Mucosa of descending colon (tissue), 3 donors: Measurements from ENCODE around the gene MYLK. TPM values are rescaled to one million over a fixed set of nuclear protein-coding genes. Genes with fewer than 3 reads are reported as not detected.
"Not testable (repeated sequence)": the region's sequence is repeated elsewhere in the genome, so short reads cannot be mapped to it uniquely, and the experiment has no call there.

Experiments used
- ATAC-seq: fragments of 200-7000 bp; cut with Tn5 transposase; one replicate; pipeline ENCODE4 v1.9.1; 2020; ENCODE audit warnings: mild to moderate bottlenecking, moderate library complexity
- DNase-seq, 3 donors: peaks; one replicate each; pipeline ENCODE4 v3.0.0-alpha.2; 2020
- H3K36me3 ChIP-seq: fragments of 200-600 bp; one replicate; pipeline ENCODE4 v1.8.0; 2021; ENCODE audit warnings: low read depth, mild to moderate bottlenecking
- H3K4me1 ChIP-seq: fragments of 200-600 bp; one replicate; pipeline ENCODE4 v1.8.0; 2021; ENCODE audit warnings: low read depth, mild to moderate bottlenecking
- H3K4me3 ChIP-seq: fragments of 200-600 bp; one replicate; pipeline ENCODE4 v1.8.0; 2021; ENCODE audit warnings: mild to moderate bottlenecking
- H3K9me3 ChIP-seq: fragments of 200-600 bp; one replicate; pipeline ENCODE4 v1.8.0; 2021; ENCODE audit warnings: mild to moderate bottlenecking
- CTCF ChIP-seq: fragments of 200-600 bp; IDR thresholded peaks from one replicate; pipeline ENCODE4 v1.8.0; 2022; ENCODE audit warnings: antibody characterized with exemption, mild to moderate bottlenecking
- intact Hi-C, 2 donors: fragments of 100-400 bp; cut with DNase I in 1 of 2; cut with micrococcal nuclease in 1 of 2; formaldehyde crosslinking; loops; one replicate each; pipeline versions ENCODE4 v1.11.0 to v1.11.1; 2022; cut with DNase I, micrococcal nuclease
- total RNA-seq, 3 donors: library from RNA; stranded (reverse); fragmentation: NEBNext Ultra II Directional in 2 of 3; extraction: Animal tissue kit (Norgen Biotek cat#: 25700) in 2 of 3; gene quantifications; one replicate each; pipeline versions ENCODE4 v1.2.1 to v1.2.4, GENCODE V29; 2021 to 2023
- donor health status: DM: no; HTN: no; CAD: no; lungs with moderate emphysema.
- donor health status: DM: no; HTN: no; CAD: no.
- donor health status: DM: no; HTN: yes; CAD: no.

MYLK gene
- total RNA-seq, 3 donors from 2014 or later: 157 to 1,614 (median 175) TPM

DNA sequence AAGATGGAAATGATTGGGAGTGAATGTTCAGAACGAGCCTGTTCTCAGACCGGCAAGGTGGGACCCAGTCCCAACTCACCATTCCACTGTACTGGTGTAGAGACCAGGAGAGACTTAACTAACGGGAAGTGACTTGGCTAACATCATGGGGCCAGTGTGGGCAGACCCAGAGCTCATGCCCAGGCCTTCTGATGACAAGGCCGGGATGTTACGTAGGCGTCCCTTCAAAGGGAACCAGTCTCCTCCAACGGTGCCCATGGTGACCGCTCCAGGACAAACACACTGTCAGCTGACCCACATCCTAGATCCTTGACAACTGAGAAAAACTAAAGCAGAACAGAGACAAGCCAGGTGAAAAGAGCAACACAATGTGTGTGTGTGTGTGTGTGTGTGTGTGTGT lies 170.9 kb downstream of the MYLK start:
- Histone ChIP-seq H3K4me1 (no peaks in the 10 kb centered on the region), H3K4me3 (no peak overlapping the region), H3K36me3 (no peaks in the 10 kb centered on the region), H3K9me3 (no peaks in the 10 kb centered on the region)
- DNase-seq: no peak
- TF ChIP-seq CTCF: no peak
- intact Hi-C loops: no loop called here
- ATAC-seq: peak; percentile 15

DNA sequence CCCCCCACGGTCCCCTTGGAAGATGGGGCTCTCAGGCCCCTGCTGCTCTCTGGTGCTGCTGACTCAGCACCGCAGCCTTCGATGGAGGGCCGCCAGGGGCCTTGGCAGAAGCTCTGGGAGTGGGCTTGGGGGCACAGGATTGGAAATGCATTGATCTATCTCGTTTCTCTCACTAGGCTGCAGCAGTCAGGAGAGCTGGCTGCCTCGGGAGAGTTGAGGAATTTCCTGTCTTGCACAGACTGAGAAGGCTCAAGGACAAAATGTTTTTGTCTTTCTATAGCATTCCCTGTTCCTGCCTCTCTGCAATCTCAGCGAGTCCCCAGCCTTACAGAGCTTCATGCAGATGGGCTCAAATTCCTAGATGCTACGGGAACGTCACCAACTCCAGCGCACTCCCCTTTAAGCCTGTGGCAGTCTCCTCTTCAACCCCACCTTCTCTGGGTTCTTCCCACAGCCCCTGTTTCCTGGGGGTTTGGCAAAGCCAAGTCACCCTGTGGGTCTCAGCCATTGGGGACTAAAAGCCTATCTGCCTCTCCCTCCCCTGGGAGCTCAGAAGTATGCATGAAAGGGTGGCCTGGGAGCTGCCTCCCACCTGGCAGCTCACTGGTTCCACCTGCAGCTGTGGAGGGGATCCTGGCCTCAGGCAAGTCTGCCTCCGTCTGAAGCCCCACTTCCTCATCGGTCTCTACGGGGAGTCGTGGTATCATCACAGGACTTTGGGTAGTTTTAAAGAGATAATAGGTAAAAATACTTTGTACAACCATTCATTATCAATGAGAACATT lies 171.9 kb downstream of the MYLK start:
- Histone ChIP-seq H3K9me3 (no peaks in the 10 kb centered on the region), H3K36me3 (no peaks in the 10 kb centered on the region), H3K4me3 (no peak overlapping the region), H3K4me1 (no peaks in the 10 kb centered on the region)
- DNase-seq (no peak), ATAC-seq (no peak)
- intact Hi-C loops: no loop called here
- TF ChIP-seq CTCF: no peak

- H3K36me3 ChIP-seq: no peaks in the 10 kb centered on the region
- H3K4me3 ChIP-seq: no peak overlapping the region
- no peaks in the 10 kb centered on the region for H3K9me3 ChIP-seq
- ATAC-seq: no peak
- TF ChIP-seq CTCF: no peak
- intact Hi-C loops: no loop called here
- no peaks in the 10 kb centered on the region for H3K4me1 ChIP-seq
- no peak for DNase-seq
Observed at GRCh38 chr3:123711356-123711755, 172.8 kb downstream of the MYLK start.

- no peak for DNase-seq
- no peak for TF ChIP-seq CTCF
- H3K4me1 ChIP-seq: no peaks in the 10 kb centered on the region
- no peaks in the 10 kb centered on the region for H3K9me3 ChIP-seq
- no peak for ATAC-seq
- H3K36me3 ChIP-seq: no peaks in the 10 kb centered on the region
- H3K4me3 ChIP-seq: no peak overlapping the region
- intact Hi-C loops: loop anchor here in 1 of 2 donors (10.0 kb wide), 1 partner anchor 54 kb away; no protein-coding TSS in a partner anchor
Observed at GRCh38 chr3:123708531-123708930, 175.6 kb downstream of the MYLK start.

DNA sequence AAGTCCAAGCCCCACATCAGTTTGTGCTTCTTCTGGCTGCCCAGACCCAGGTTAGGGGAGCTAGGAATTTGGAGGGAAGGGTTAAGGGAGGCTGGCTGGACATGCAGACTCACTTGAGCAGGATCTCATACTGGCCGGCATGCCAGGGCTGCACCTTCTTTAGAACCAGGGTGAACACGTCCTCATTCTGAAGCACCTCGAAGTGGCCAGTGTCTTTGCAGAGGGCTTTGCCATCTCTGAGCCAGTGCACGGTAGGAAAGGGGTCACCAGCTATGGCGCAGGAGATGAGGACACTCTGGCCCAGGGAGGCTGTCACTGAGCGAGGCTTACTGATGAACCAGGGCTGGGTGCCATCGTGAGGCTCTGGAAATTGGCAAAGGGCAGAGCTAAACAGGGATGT lies 176.5 kb downstream of the MYLK start:
- intact Hi-C loops: loop anchor here in 1 of 2 donors (10.0 kb wide), 1 partner anchor 53 kb away; no protein-coding TSS in a partner anchor
- not testable (repeated sequence) for H3K9me3 ChIP-seq, H3K4me3 ChIP-seq, ATAC-seq, H3K4me1 ChIP-seq, H3K36me3 ChIP-seq, DNase-seq

- DNase-seq (no peak), ATAC-seq (no peak)
- Histone ChIP-seq H3K36me3 (no peaks in the 10 kb centered on the region), H3K9me3 (no peaks in the 10 kb centered on the region), H3K4me3 (no peak overlapping the region), H3K4me1 (peaks cover 2% of the 10 kb centered on the region)
- intact Hi-C loops: loop anchor here in 1 of 2 donors (10.0 kb wide), 1 partner anchor 52 kb away; no protein-coding TSS in a partner anchor
- TF ChIP-seq CTCF: no peak
Observed at GRCh38 chr3:123706871-123707270, 177.3 kb downstream of the MYLK start.
